ENCODE measurements around the gene CHD9NB. TPM values are rescaled to one million over a fixed set of nuclear protein-coding genes. Genes with fewer than 3 reads are reported as not detected.

CHD9NB gene
- total and polyA plus RNA-seq, 10 of the 15 experiments (the other 5 are each of a cell fraction or from before 2014, with no cell fraction given): 0.14 to 1.6 (median 0.73) TPM

GRCh38 chr16:53071748-53072301, 19.1 kb upstream of the CHD9NB start (continued):
- TF ChIP-seq TCF3 (IDR thresholded peaks at IDR 0.05; ENCODE audit: borderline replicate concordance, insufficient read depth, low read depth, low read length) (0 out of 2 replicates have a peak, but pooled peaks have one; percentile 24), SREBF1 (IDR thresholded peaks at IDR 0.05; ENCODE audit: low read length) (no peak), RAD21 (IDR thresholded peaks at IDR 0.05; ENCODE audit: insufficient read depth, low read depth, low read length) (no peak; the same call in 1 of the 2 replicates), REST (IDR thresholded peaks at IDR 0.05; ENCODE audit: low read depth, low read length) (no peak), SMARCA5 (IDR thresholded peaks at IDR 0.05) (0 out of 2 replicates have a peak, but pooled peaks have one; percentile 60), ZNF592 (IDR thresholded peaks at IDR 0.05) (no peak), NBN (IDR thresholded peaks at IDR 0.05) (peak; percentile 47; the same call in 1 of the 2 replicates), BMI1 (IDR thresholded peaks at IDR 0.05; ENCODE audit: borderline replicate concordance) (peak; percentile 39; the same call in 1 of the 2 replicates), ESRRA (IDR thresholded peaks at IDR 0.05; ENCODE audit: low read length) (no peak), SMC3 (IDR thresholded peaks at IDR 0.05; ENCODE audit: borderline replicate concordance, low read length) (no peak), RB1 (IDR thresholded peaks at IDR 0.05; ENCODE audit: borderline replicate concordance) (no peak), ZBTB33 (IDR thresholded peaks at IDR 0.05) (no peak), EED (IDR thresholded peaks at IDR 0.05; ENCODE audit: low read depth) (peak; percentile 37), DPF2 (IDR thresholded peaks at IDR 0.05) (peak; percentile 66; the same call in 1 of the 2 replicates), KAT2A (conservative IDR thresholded peaks at IDR 0.05; ENCODE audit: control insufficient read depth, low read depth, low read length) (no peak), SRF (IDR thresholded peaks at IDR 0.05; ENCODE audit: low read depth in 2 of 2, low read length in 2 of 2) (no peak), NFYB (IDR thresholded peaks at IDR 0.05; ENCODE audit: insufficient read depth, low read depth, low read length) (no peak), MAX (IDR thresholded peaks at IDR 0.05; ENCODE audit: low read depth, low read length) (no peak)
- TF ChIP-seq, protein P1, sequence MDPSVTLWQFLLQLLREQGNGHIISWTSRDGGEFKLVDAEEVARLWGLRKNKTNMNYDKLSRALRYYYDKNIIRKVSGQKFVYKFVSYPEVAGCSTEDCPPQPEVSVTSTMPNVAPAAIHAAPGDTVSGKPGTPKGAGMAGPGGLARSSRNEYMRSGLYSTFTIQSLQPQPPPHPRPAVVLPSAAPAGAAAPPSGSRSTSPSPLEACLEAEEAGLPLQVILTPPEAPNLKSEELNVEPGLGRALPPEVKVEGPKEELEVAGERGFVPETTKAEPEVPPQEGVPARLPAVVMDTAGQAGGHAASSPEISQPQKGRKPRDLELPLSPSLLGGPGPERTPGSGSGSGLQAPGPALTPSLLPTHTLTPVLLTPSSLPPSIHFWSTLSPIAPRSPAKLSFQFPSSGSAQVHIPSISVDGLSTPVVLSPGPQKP (IDR thresholded peaks at IDR 0.05; ENCODE audit: low read depth, low read length): no peak

All from GM12878 (cell line).